Measurements from ENCODE around the gene SPAG8.

- no peak for TF ChIP-seq CTCF (conservative IDR thresholded peaks at IDR 0.05)
- no peak for TF ChIP-seq EZH2 (IDR thresholded peaks at IDR 0.05; ENCODE audit: low read depth)
Measured at GRCh38 chr9:35856206-35856605, 44.1 kb upstream of the SPAG8 start.

All from PC-9 (cell line).